GM21737 (cell line): ENCODE results near the gene PCNX2.

ENCODE experiments used
- ATAC-seq: cut with Tn5 transposase; IDR thresholded peaks from one replicate; pipeline ENCODE4 v1.9.1; 2021; ENCODE audit warnings: mild to moderate bottlenecking, moderate library complexity; ENCODE audit not compliant: unreplicated experiment

PCNX2 gene

DNA sequence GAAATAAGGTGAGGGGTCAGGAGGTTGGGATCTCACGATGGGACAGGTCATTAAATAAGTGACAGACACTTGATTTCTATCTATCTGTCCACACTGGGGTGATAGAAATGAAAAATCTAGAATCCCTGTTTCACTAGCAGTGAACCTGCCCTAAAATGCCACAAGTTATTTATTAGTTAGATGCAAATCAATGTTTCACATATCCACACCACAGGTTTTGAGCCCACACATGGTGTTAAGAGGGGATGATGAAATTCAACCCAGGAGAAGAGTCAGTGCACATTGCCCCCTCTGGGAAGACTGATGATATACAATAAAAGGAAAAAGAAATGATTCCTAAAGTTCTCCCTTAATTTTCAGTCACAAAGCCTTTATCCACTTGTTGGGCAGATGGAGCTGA, 355.3 kb downstream of the PCNX2 start:
- peak; percentile 64 for ATAC-seq

DNA sequence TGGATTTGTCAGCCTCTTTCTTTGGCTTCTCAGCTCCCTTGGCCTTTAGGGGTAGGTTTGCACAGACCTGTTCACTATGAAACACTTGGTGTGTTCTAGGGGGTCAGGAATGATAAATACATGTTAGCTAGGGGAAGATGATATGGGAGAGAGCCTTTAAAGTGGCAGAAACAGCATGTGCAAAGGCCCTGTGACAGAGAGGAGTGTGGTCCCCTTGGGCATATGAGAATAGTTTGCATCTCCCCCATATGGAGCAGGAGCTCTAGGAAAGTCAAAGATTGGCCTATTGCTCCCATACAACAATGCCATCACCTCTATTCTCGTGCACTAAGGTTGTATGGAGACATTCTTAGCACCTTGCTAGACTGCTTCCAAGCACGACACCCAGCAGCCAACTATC, 355.8 kb downstream of the PCNX2 start:
- no peak for ATAC-seq

- no peak for ATAC-seq
Observed at GRCh38 chr1:232938926-232939325, 356.6 kb downstream of the PCNX2 start.

- ATAC-seq, result no peak
Observed at GRCh38 chr1:232937741-232938375, 357.7 kb downstream of the PCNX2 start.

GRCh38 chr1:232936941-232937340, 358.6 kb downstream of the PCNX2 start:
- ATAC-seq, result no peak
